GM19239 (cell line): Measurements from ENCODE around the gene AGPAT4.
"Not testable (repeated sequence)": the region's sequence is repeated elsewhere in the genome, so short reads cannot be mapped to it uniquely, and the experiment has no call there.

Source experiments
- DNase-seq: peaks from one replicate; pipeline ENCODE4 v3.0.0; 2011; ENCODE audit warnings: low spot score; ENCODE audit not compliant: insufficient read length
- FAIRE-seq: peaks from 2 replicates; lab custom pipeline; 2011; peaks lifted over from hg19 to GRCh38; lab: Jason Lieb, UNC

The AGPAT4 gene

GRCh38 chr6:161212902-161213301 is 61.0 kb downstream of the AGPAT4 start:
- FAIRE-seq = no peak
- no peak for DNase-seq

- FAIRE-seq (no peak), DNase-seq (no peak)
Measured at GRCh38 chr6:161211380-161212035, 62.4 kb downstream of the AGPAT4 start.

- DNase-seq (no peak), FAIRE-seq (no peak)
Measured at GRCh38 chr6:161210857-161211256, 63.0 kb downstream of the AGPAT4 start.

DNA sequence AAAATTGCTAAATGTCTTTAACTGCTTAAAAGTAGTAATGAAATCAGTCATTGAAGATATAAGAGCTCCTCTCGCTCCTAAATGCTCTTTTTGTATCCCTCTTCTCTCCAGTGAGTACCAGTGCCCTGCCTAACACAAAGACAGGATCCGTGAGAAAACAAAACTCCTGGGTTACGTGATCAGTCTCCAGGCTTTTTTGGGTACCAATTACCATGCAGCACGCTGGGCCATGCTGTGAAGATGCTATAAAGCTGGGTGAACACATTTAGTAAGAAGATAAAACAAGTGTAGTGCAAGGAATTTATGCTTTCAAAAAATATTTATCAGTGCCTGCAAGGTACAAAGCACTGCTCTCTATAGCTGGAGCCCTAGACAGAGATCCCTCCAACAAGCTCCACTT is 66.7 kb downstream of the AGPAT4 start:
- FAIRE-seq (no peak), DNase-seq (no peak)

DNA sequence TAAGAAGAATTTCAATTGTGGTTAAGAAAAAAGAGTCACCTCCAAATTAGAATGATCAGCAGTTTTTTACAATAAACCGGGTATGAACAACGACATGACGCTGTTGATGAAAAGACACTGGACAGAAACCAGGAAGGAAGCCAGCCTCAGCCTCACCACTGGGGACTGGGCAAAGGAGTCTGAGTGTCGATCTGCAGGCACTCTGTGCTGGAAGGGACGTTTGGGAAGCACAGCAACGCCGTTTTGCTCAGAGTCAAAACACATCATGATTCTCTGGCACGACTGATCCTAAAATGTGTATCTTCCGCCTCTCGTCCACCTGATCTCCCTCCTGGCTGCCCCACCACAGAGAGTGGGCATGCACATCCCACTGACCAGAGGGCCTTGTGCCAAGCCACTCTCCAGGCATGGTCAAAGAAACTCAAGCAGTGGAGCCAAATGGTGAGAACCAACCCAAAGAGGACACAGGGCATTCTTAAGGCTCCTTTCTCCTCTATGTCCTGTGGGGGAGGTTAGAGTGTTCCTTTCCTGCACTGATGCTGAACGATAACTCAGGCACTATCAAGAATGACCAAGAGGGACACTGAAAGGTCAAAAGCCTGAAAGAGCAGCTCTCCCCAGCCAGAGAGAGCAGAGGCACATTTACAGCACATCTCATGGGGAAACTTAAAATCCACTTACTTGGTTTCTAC is 68.8 kb downstream of the AGPAT4 start:
- DNase-seq (no peak), FAIRE-seq (no peak)

DNA sequence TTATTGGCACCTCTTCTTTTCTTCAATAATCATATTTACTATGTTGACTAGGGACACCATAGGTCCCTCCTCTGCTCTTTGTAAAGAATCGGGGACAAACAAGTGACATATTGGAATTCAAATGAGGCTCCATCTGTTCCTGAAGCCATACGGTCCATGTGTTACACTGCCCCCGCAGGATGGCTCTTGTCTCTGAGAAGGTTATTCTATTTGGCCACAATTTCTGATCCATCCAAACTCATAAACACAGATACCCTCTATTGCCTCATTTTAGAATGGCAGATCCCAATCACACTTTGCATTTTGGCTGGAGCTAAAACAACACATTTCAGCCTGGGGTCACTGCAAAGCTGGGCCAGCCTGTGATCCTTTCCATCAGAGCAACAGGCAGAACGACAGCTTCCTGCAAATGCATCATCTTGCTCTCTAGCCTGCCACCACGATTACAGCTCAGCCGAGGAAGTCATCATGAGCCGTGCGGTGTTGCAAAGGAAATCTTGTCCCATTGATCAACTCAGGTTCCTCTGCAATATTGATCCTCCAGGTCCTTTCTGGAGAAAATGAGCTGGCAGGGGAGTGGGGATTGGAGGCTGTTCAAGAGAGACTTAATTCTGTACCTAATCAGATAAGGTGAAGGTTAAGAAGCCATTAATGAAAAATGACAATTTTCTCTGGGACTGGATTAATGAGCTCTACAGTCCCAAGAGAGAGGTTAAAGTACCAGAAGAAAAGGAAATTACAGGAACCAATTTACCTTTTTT is 73.1 kb downstream of the AGPAT4 start:
- no peak for DNase-seq
- FAIRE-seq = no peak

DNA sequence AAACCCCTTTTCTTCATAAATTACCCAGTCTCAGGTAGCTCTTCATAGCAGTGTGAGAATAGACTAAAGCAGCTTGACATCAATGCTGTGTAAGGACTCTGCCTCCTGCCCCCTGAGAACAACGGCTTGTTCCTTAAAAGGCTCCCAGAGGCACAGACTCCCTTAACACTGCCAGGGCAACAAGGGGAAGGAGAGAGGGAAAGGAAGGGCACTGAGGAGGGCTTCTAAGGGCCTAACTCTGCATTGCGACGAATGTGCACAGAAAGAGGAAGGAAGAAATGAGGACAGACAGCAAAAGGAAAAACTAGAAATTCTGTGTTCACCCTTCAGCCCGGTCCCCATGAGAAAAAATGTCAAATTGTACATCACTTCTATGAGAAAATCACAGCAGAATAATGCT is 74.0 kb downstream of the AGPAT4 start:
- no peak for FAIRE-seq
- DNase-seq = no peak

GRCh38 chr6:161198783-161199460 is 74.9 kb downstream of the AGPAT4 start:
- no peak for FAIRE-seq

DNA sequence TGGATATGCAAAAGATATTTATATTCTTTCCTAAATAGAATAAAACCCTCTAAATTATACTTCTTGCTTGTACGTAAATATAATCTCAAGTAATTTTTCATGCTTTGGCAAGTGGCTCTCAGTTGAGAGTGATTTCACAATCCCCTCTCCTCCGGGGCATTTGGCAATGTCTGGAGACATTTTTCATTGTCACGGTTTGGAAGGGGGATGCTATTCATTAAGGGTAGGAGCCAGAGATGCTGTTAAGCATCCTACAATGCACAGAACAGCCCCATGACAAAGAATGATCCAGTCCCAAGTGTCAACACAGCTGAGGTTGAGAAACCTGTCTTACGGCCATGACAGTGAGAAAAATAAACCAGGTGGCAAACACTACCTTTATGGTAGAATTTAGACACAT is 75.7 kb downstream of the AGPAT4 start:
- DNase-seq (no peak), FAIRE-seq (no peak)

More at GRCh38 chr6:161198783-161199460, 74.9 kb downstream of the AGPAT4 start:
- no peak for DNase-seq

- no peak for FAIRE-seq
- no peak for DNase-seq
Measured at GRCh38 chr6:161195386-161195785, 78.5 kb downstream of the AGPAT4 start.

DNA sequence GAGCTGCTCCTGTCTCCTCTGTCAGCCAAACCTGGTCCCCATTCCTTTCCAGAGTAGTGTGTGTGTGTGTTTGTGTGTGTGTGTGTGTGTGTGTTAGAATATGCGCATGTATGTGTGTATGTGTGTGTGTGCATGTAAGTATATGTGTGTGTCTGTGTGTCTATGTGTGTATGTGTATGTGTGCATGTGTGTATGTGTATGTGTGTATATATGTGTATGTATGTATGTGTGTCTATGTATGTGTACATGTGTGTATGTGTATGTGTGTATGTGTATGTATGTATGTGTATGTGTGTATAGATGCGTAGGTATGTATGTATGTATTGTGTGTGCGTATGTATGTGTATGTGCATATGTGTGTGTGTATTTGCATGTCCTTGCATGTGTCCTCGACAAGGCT is 79.5 kb downstream of the AGPAT4 start:
- FAIRE-seq = no peak

GRCh38 chr6:161192636-161193411 is 81.0 kb downstream of the AGPAT4 start:
- FAIRE-seq (no peak), DNase-seq (no peak)

More for the DNA sequence above, 79.5 kb downstream of the AGPAT4 start:
- no peak for DNase-seq

DNA sequence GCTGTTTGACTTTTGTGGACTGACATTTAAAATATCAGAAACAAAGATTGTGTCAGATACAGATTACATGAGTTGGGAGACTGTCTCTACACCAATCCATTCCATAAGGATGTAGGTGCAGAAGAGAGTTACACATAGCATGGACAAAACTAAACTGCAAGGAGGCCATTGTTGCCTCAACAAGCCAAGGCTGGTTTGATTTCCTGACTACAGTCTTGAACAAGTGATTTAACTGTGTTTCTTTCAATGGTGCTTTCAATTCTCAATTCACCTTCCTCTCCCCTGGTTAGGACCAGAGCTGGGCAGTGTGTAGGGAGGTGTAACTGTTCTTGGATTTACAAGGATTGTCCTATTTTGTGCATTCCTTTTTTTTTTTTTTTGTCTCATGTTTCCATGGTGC is 82.2 kb downstream of the AGPAT4 start:
- DNase-seq = no peak
- no peak for FAIRE-seq

DNA sequence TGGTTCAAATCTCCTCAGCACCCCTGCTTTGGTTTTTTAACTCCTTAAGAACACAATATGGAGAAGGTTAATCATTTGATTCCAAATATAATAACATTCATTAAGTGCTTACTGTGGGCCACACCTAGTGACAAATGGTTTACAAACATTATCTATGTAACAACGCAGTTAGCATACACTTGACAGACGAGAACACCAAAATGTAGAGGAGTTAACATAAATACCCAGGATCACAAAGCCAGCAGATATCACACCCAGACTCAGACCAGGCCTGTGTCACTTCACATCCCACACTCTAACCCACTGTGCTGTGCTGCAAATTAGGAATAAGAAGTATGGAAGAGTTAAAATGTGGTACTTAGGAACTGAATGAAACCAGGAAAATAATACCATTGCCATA is 82.9 kb downstream of the AGPAT4 start:
- FAIRE-seq = no peak
- DNase-seq = no peak

DNA sequence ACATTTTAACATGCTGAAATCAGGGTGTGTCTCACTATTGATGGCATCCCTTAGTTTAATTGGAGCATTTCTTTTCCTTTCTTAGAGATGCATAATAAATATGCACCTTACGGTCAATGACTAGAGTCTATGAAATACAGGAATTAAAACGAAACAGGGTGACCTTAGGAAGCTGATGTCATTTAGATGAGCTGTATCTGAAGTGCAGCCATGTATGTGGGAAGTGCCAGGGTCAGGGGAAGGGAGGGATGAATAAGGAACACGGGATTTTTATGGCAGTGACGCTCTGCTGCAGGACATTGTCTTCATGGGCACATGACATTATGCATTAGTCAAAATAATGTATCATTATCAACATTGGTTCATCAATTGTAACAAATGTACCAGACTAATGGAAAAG is 84.0 kb downstream of the AGPAT4 start:
- DNase-seq = no peak
- FAIRE-seq = no peak

- no peak for DNase-seq
- FAIRE-seq = no peak
Measured at GRCh38 chr6:161188547-161189465, 85.1 kb downstream of the AGPAT4 start.

DNA sequence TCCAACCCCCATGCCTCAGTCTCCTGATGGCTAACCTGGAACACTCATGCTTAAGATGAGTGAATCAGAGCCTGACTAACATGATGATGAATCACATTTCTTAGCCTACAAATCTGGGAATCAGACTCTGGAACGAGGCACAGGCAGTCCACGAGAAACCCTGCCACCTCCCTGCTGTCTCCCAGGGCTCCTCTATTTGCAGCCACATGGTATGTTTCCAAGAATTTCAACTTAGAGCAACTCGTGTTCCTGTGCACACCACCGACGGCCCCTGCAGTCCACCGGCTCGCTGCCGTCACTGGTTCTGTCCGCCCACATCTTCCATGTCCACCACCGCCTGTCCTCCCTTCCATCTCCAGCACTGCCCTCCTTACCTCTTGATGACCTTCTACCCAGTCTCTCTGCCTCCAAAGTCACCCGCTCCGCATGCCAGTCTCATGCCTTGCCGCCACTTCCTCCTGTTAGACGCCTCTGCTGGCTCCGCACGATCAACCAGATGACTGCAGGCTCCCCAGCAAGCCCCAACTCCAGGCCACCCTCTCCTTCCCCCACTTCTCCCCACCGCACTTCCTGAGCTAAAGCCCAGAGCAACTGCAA is 87.6 kb downstream of the AGPAT4 start:
- DNase-seq (no peak), FAIRE-seq (no peak)

DNA sequence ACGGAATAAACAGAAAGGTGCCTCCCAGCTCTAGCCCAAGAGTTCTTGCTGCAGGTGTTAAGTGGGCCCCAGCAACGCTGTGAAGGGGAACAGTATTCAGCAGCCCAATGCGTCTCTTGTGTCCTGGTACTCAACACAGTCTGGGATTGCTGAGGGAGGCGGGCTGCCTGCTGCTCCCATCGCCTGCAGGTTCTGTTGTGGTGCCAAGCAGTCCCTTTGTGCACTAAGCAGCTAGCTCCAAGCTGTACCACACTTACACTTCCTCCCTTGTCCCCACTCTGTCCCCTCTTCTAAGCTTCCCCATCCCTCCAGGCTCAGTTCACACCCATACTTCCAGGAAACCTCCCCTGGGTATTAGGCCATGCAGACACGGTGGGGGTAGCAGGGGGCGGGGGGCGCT is 92.7 kb downstream of the AGPAT4 start:
- FAIRE-seq (no peak), DNase-seq (no peak)

GRCh38 chr6:161178155-161178554 is 95.7 kb downstream of the AGPAT4 start:
- FAIRE-seq, DNase-seq: not testable (repeated sequence)
